SU-DHL-6 (cell line): ENCODE data around the gene CDC25B.

Source experiments
- H2AFZ ChIP-seq: fragments of 200-600 bp; sonication (generic); 2 replicates; pipeline ENCODE4 v1.6.1; 2014; ENCODE audit warnings: low read depth, mild to moderate bottlenecking, moderate library complexity, mixed read lengths, antibody characterized with exemption, low read length; ENCODE audit not compliant: severe bottlenecking
- H3F3A ChIP-seq: fragments of 200-600 bp; shearing (Covaris generic); 2 replicates; pipeline ENCODE4 v1.6.0; 2016; ENCODE audit warnings: antibody characterized with exemption, mild to moderate bottlenecking; ENCODE audit not compliant: insufficient read depth
- H3K27ac ChIP-seq: fragments of 200-600 bp; sonication (generic); 2 replicates; pipeline ENCODE4 v1.5.1; 2016; ENCODE audit warnings: low read depth, mild to moderate bottlenecking, low read length, moderate library complexity, mixed read lengths
- H3K27me3 ChIP-seq: fragments of 200-600 bp; sonication (generic), shearing (Covaris generic); 2 replicates; pipeline ENCODE4 v1.6.0; 2014; ENCODE audit warnings: mild to moderate bottlenecking, low read length
- H3K36me3 ChIP-seq: fragments of 200-600 bp; sonication (generic); 2 replicates; pipeline ENCODE4 v1.6.1; 2014; ENCODE audit warnings: mild to moderate bottlenecking, low read length, mixed read lengths
- H3K4me2 ChIP-seq: fragments of 300-600, 200-600 bp; shearing (Covaris generic), sonication (generic); 2 replicates; pipeline ENCODE4 v1.6.0; 2014; ENCODE audit warnings: low read length, low read depth, mild to moderate bottlenecking; ENCODE audit not compliant: poor library complexity, severe bottlenecking
- H3K4me3 ChIP-seq: fragments of 200-600 bp; sonication (generic); 2 replicates; pipeline ENCODE4 v1.5.1; 2014; ENCODE audit warnings: antibody characterized with exemption, low read length, mild to moderate bottlenecking, mixed read lengths; ENCODE audit not compliant: insufficient read depth, poor library complexity, severe bottlenecking
- H3K79me2 ChIP-seq: fragments of 200-600 bp; sonication (generic); 2 replicates; pipeline ENCODE4 v1.6.1; 2014; ENCODE audit warnings: mild to moderate bottlenecking, low read length, moderate library complexity; ENCODE audit not compliant: insufficient read depth
- H3K9ac ChIP-seq: fragments of 200-600 bp; sonication (generic); 2 replicates; pipeline ENCODE4 v1.7.0; 2014; ENCODE audit warnings: mild to moderate bottlenecking, low read length
- H3K9me2 ChIP-seq: fragments of 200-600 bp; sonication (generic); replicated peaks from 2 replicates; pipeline ENCODE4 v1.6.1; 2014; ENCODE audit warnings: low read length; ENCODE audit not compliant: insufficient read depth
- H3K9me3 ChIP-seq: fragments of 200-600 bp; sonication (generic); 2 replicates; pipeline ENCODE4 v1.6.1; 2014; ENCODE audit warnings: low read length, mixed read lengths; ENCODE audit not compliant: insufficient read depth
- H4K20me1 ChIP-seq: fragments of 200-600 bp; sonication (generic); 2 replicates; pipeline ENCODE4 v1.6.1; 2014; ENCODE audit warnings: low read depth, mild to moderate bottlenecking, antibody characterized with exemption, low read length, moderate library complexity, mixed read lengths
- CTCF ChIP-seq: fragments of 200-600 bp; sonication (generic); IDR thresholded peaks from one replicate; pipeline ENCODE4 v1.5.1; 2017; ENCODE audit warnings: antibody characterized with exemption, mild to moderate bottlenecking, low read length, moderate library complexity; ENCODE audit not compliant: insufficient read depth, poor library complexity, severe bottlenecking
- EZH2phosphoT487 ChIP-seq: fragments of 200-600 bp; sonication (generic), shearing (Covaris generic); conservative IDR thresholded peaks from 2 replicates; pipeline ENCODE4 v1.6.1; 2018; ENCODE audit warnings: mild to moderate bottlenecking, antibody characterized with exemption, low read length, moderate library complexity, mixed read lengths

Gene CDC25B

GRCh38 chr20:3803854-3804253, 7.7 kb downstream of the CDC25B start:
- no peak overlapping the region for H3K27ac ChIP-seq
- peaks cover 7% of the 10 kb centered on the region; the same call in 1 of the 2 replicates for H3F3A ChIP-seq
- no peaks in the 10 kb centered on the region for H3K9me2 ChIP-seq
- no peaks in the 10 kb centered on the region for H3K27me3 ChIP-seq
- H3K4me3 ChIP-seq = no peak overlapping the region
- H3K36me3 ChIP-seq = no peaks in the 10 kb centered on the region
- no peaks in the 10 kb centered on the region for H4K20me1 ChIP-seq
- no peak overlapping the region for H2AFZ ChIP-seq
- H3K9ac ChIP-seq = no peak overlapping the region
- H3K79me2 ChIP-seq = no peaks in the 10 kb centered on the region; the same call in 1 of the 2 replicates
- TF ChIP-seq CTCF (no peak), EZH2phosphoT487 (no peak)
- no peak overlapping the region for H3K4me2 ChIP-seq
- no peaks in the 10 kb centered on the region for H3K9me3 ChIP-seq

- no peak overlapping the region for H3K4me3 ChIP-seq
- no peak overlapping the region for H3K27ac ChIP-seq
- H4K20me1 ChIP-seq = no peaks in the 10 kb centered on the region
- H3K36me3 ChIP-seq = no peaks in the 10 kb centered on the region
- no peak overlapping the region for H3K9ac ChIP-seq
- TF ChIP-seq CTCF (no peak), EZH2phosphoT487 (no peak)
- H2AFZ ChIP-seq = no peak overlapping the region
- H3K9me3 ChIP-seq = no peaks in the 10 kb centered on the region
- no peaks in the 10 kb centered on the region; the same call in 1 of the 2 replicates for H3K79me2 ChIP-seq
- no peaks in the 10 kb centered on the region for H3K27me3 ChIP-seq
- no peak overlapping the region for H3K4me2 ChIP-seq
- peaks cover 7% of the 10 kb centered on the region; the same call in 1 of the 2 replicates for H3F3A ChIP-seq
- no peaks in the 10 kb centered on the region for H3K9me2 ChIP-seq
Observed at GRCh38 chr20:3804254-3804751, 8.2 kb downstream of the CDC25B start.

- H4K20me1 ChIP-seq = no peaks in the 10 kb centered on the region
- no peak overlapping the region for H3K4me3 ChIP-seq
- peaks cover 7% of the 10 kb centered on the region; the same call in 1 of the 2 replicates for H3F3A ChIP-seq
- TF ChIP-seq CTCF (no peak), EZH2phosphoT487 (no peak)
- no peak overlapping the region for H3K4me2 ChIP-seq
- no peaks in the 10 kb centered on the region for H3K9me2 ChIP-seq
- H3K27ac ChIP-seq = no peak overlapping the region
- H3K9ac ChIP-seq = no peak overlapping the region
- no peaks in the 10 kb centered on the region; the same call in 1 of the 2 replicates for H3K79me2 ChIP-seq
- H2AFZ ChIP-seq = no peak overlapping the region
- H3K27me3 ChIP-seq = no peaks in the 10 kb centered on the region
- no peaks in the 10 kb centered on the region for H3K9me3 ChIP-seq
- H3K36me3 ChIP-seq = no peaks in the 10 kb centered on the region
Observed at GRCh38 chr20:3804781-3805180, 8.7 kb downstream of the CDC25B start.
